HepG2 (cell line): ENCODE measurements around the gene HIVEP2. TPM values are rescaled to one million over a fixed set of nuclear protein-coding genes. Genes with fewer than 3 reads are reported as not detected.
A peak's percentile ranks its signal among the peaks of the same experiment; 100 is the strongest.

Source experiments
- CEBPB ChIP-seq: IDR thresholded peaks from 2 replicates; pipeline ENCODE4 v1.6.1; 2011; ENCODE audit warnings: low read depth, low read length, improper control_type of control experiment, borderline replicate concordance
- EP300 ChIP-seq, 3 experiments: sonication (generic) in 1 of 3; formaldehyde crosslinking in 1 of 3; IDR thresholded peaks; 2 replicates each; pipeline versions ENCODE4 v1.5.1 to v1.6.1; 2011 to 2020; ENCODE audit warnings: low read depth in 2 of 3, low read length in 2 of 3, borderline replicate concordance in 1 of 3, improper control_type of control experiment in 1 of 3, mild to moderate bottlenecking in 1 of 3, missing genetic modification reagents in 1 of 3, moderate library complexity in 1 of 3
- FOSL2 ChIP-seq: sonication (generic); formaldehyde crosslinking; IDR thresholded peaks from 2 replicates; pipeline ENCODE4 v1.4.0; 2020; ENCODE audit warnings: missing genetic modification reagents
- GTF2F1 ChIP-seq: fragments of 150-350 bp; IDR thresholded peaks from 2 replicates; pipeline ENCODE4 v1.6.1; 2014; ENCODE audit warnings: low read length
- LBX2 ChIP-seq: sonication (generic); formaldehyde crosslinking; IDR thresholded peaks from 2 replicates; pipeline ENCODE4 v1.5.0; 2020; ENCODE audit warnings: missing genetic modification reagents, mild to moderate bottlenecking, borderline replicate concordance
- MED1 ChIP-seq: sonication (generic); formaldehyde crosslinking; IDR thresholded peaks from 2 replicates; pipeline ENCODE4 v1.4.0; 2020; ENCODE audit warnings: missing genetic modification reagents
- NCOA2 ChIP-seq: sonication (generic); formaldehyde crosslinking; IDR thresholded peaks from 2 replicates; pipeline ENCODE4 v1.8.0; 2022; ENCODE audit warnings: inconsistent platforms
- NONO ChIP-seq, 2 experiments: fragments of 450-650 bp in 1 of 2; sonication (generic) in 1 of 2; formaldehyde crosslinking in 1 of 2; IDR thresholded peaks in 1 of 2; conservative IDR thresholded peaks in 1 of 2; 2 replicates each; pipeline versions ENCODE4 v1.6.1 to v1.8.0; 2017 to 2022; ENCODE audit warnings: mild to moderate bottlenecking in 1 of 2, missing genetic modification reagents in 1 of 2, moderate library complexity in 1 of 2
- POLR2AphosphoS2 ChIP-seq: IDR thresholded peaks from 2 replicates; pipeline ENCODE4 v1.6.1; 2011; ENCODE audit warnings: low read depth, low read length, improper control_type of control experiment
- PTBP1 ChIP-seq: fragments of 200-400 bp; formaldehyde crosslinking; IDR thresholded peaks from 2 replicates; pipeline ENCODE4 v1.6.1; 2018; ENCODE audit warnings: low read length, low read depth; ENCODE audit not compliant: poor library complexity, severe bottlenecking
- SP2 ChIP-seq: sonication (generic); formaldehyde crosslinking; IDR thresholded peaks from 2 replicates; pipeline ENCODE4 v1.5.1; 2020; ENCODE audit warnings: mild to moderate bottlenecking, missing genetic modification reagents
- SPEN ChIP-seq: sonication (generic); formaldehyde crosslinking; IDR thresholded peaks from 2 replicates; pipeline ENCODE4 v1.5.1; 2020; ENCODE audit warnings: low read depth, mild to moderate bottlenecking, missing genetic modification reagents
- TEAD2 ChIP-seq: sonication (generic); formaldehyde crosslinking; IDR thresholded peaks from 2 replicates; pipeline ENCODE4 v1.9.0; 2021; ENCODE audit warnings: missing genetic modification reagents
- ZNF441 ChIP-seq: sonication (generic); formaldehyde crosslinking; IDR thresholded peaks from 2 replicates; pipeline ENCODE4 v1.7.0; 2021; ENCODE audit warnings: missing genetic modification reagents, borderline replicate concordance
- ZNF577 ChIP-seq: sonication (generic); formaldehyde crosslinking; IDR thresholded peaks from 2 replicates; pipeline ENCODE4 v1.4.0; 2020; ENCODE audit warnings: mild to moderate bottlenecking, low read depth, missing genetic modification reagents, borderline replicate concordance
- ZNF788 ChIP-seq: sonication (generic); formaldehyde crosslinking; IDR thresholded peaks from 2 replicates; pipeline ENCODE4 v1.5.0; 2020; ENCODE audit warnings: mild to moderate bottlenecking, missing genetic modification reagents, borderline replicate concordance
- polyA plus RNA-seq, 8 experiments: library from polyadenylated mRNA; depleted of rRNA in 3 of 8; stranded (reverse) in 7 of 8; unstranded in 1 of 8; fragments of >200 nt; fragmentation: Illumina TruSeq in 4 of 8; extraction: Trizol in 4 of 8; gene quantifications; 2 replicates each; pipeline versions ENCODE4 v1.2.1 to v1.2.3, GENCODE V29; 2011 to 2016; ENCODE audit warnings: low read depth in 4 of 8, missing spikeins in 1 of 8, mixed read lengths in 1 of 8; ENCODE audit not compliant: insufficient read depth in 1 of 8
- total RNA-seq, 5 experiments: library from RNA; depleted of rRNA; stranded (reverse); fragments of >200 nt; fragmentation: Illumina TruSeq; extraction: Trizol; gene quantifications; 2 replicates each; pipeline ENCODE4 v1.2.3, GENCODE V29; 2016; ENCODE audit warnings: low read depth in 1 of 5
- TF ChIP-seq, protein P1 (sequence below): sonication (generic); formaldehyde crosslinking; IDR thresholded peaks from 2 replicates; pipeline ENCODE4 v1.8.1; 2023; ENCODE audit warnings: mild to moderate bottlenecking, inconsistent platforms, moderate library complexity, missing genetic modification reagents, borderline replicate concordance
- TF ChIP-seq, protein P2 (sequence below): sonication (generic); formaldehyde crosslinking; IDR thresholded peaks from 2 replicates; pipeline ENCODE4 v1.4.0; 2020; ENCODE audit warnings: missing genetic modification reagents
- TF ChIP-seq, protein P3 (sequence below): sonication (generic); formaldehyde crosslinking; IDR thresholded peaks from 2 replicates; pipeline ENCODE4 v1.8.0; 2022; ENCODE audit warnings: mild to moderate bottlenecking, missing genetic modification reagents, moderate library complexity
- TF ChIP-seq, protein P4 (sequence below): IDR thresholded peaks from 2 replicates; pipeline ENCODE4 v1.6.1; 2016; ENCODE audit warnings: low read depth

Gene HIVEP2
- total and polyA plus RNA-seq, 2 of the 13 experiments (the other 11 are each of a cell fraction or from before 2014, with no cell fraction given), result 3.4 to 12.9 TPM

- TF ChIP-seq, protein P1, sequence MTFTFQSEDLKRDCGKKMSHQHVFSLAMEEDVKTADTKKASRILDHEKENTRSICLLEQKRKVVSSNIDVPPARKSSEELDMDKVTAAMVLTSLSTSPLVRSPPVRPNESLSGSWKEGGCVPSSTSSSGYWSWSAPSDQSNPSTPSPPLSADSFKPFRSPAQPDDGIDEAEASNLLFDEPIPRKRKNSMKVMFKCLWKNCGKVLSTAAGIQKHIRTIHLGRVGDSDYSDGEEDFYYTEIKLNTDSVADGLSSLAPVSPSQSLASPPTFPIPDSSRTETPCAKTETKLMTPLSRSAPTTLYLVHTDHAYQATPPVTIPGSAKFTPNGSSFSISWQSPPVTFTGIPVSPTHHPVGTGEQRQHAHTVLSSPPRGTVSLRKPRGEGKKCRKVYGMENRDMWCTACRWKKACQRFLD (CRISPR knock-in tag), result no peak
- TF ChIP-seq MED1 (CRISPR knock-in tag) (0 out of 2 replicates have a peak, but pooled peaks have one; percentile 37), ZNF441 (CRISPR knock-in tag) (no peak), CEBPB (peak; percentile 20; the same call in 1 of the 2 replicates), ZNF788 (CRISPR knock-in tag) (no peak), TEAD2 (CRISPR knock-in tag) (no peak), LBX2 (CRISPR knock-in tag) (no peak), NONO (IDR thresholded peaks at IDR 0.05) (no peak), NONO (CRISPR knock-in tag; conservative IDR thresholded peaks at IDR 0.05) (no peak), SP2 (CRISPR knock-in tag) (no peak), FOSL2 (CRISPR knock-in tag) (peak; percentile 87), SPEN (CRISPR knock-in tag) (no peak), NCOA2 (CRISPR knock-in tag) (no peak), GTF2F1 (no peak), POLR2AphosphoS2 (no peak), EP300 (IDR thresholded peaks at IDR 0.05; ENCODE audit: low read depth in 2 of 2, low read length in 2 of 2) (0 out of 4 replicates have a peak, but pooled peaks of 1 of the 2 experiments have one; percentile 15), EP300 (CRISPR knock-in tag; IDR thresholded peaks at IDR 0.05; ENCODE audit: borderline replicate concordance) (no peak), ZNF577 (no peak), PTBP1 (no peak)
- TF ChIP-seq, protein P2, sequence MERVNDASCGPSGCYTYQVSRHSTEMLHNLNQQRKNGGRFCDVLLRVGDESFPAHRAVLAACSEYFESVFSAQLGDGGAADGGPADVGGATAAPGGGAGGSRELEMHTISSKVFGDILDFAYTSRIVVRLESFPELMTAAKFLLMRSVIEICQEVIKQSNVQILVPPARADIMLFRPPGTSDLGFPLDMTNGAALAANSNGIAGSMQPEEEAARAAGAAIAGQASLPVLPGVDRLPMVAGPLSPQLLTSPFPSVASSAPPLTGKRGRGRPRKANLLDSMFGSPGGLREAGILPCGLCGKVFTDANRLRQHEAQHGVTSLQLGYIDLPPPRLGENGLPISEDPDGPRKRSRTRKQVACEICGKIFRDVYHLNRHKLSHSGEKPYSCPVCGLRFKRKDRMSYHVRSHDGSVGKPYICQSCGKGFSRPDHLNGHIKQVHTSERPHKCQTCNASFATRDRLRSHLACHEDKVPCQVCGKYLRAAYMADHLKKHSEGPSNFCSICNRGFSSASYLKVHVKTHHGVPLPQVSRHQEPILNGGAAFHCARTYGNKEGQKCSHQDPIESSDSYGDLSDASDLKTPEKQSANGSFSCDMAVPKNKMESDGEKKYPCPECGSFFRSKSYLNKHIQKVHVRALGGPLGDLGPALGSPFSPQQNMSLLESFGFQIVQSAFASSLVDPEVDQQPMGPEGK (CRISPR knock-in tag), result peak; percentile 45; the same call in 1 of the 2 replicates
- TF ChIP-seq, protein P3, sequence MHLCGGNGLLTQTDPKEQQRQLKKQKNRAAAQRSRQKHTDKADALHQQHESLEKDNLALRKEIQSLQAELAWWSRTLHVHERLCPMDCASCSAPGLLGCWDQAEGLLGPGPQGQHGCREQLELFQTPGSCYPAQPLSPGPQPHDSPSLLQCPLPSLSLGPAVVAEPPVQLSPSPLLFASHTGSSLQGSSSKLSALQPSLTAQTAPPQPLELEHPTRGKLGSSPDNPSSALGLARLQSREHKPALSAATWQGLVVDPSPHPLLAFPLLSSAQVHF (CRISPR knock-in tag), result no peak
- TF ChIP-seq, protein P4, sequence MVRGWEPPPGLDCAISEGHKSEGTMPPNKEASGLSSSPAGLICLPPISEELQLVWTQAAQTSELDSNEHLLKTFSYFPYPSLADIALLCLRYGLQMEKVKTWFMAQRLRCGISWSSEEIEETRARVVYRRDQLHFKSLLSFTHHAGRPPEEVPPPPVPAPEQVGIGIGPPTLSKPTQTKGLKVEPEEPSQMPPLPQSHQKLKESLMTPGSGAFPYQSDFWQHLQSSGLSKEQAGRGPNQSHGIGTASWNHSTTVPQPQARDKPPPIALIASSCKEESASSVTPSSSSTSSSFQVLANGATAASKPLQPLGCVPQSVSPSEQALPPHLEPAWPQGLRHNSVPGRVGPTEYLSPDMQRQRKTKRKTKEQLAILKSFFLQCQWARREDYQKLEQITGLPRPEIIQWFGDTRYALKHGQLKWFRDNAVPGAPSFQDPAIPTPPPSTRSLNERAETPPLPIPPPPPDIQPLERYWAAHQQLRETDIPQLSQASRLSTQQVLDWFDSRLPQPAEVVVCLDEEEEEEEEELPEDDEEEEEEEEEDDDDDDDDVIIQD, result peak; percentile 82; the same call in 1 of the 2 replicates
Observed at GRCh38 chr6:142902636-142903053, 42.3 kb downstream of the HIVEP2 start (continued).
